Measurements from ENCODE around the gene OAT.
"Not testable (repeated sequence)": the region's sequence is repeated elsewhere in the genome, so short reads cannot be mapped to it uniquely, and the experiment has no call there.

The OAT gene

GRCh38 chr10:124375691-124376090 lies 43.0 kb downstream of the OAT start:
- no peak for DNase-seq

- no peak for DNase-seq
Observed at GRCh38 chr10:124375353-124375614, 43.4 kb downstream of the OAT start.

- DNase-seq: no peak
Observed at GRCh38 chr10:124374535-124375352, 44.0 kb downstream of the OAT start.

GRCh38 chr10:124372899-124373298 lies 45.8 kb downstream of the OAT start:
- DNase-seq: no peak

GRCh38 chr10:124370426-124370825 lies 48.3 kb downstream of the OAT start:
- no peak for DNase-seq

- no peak for DNase-seq
Observed at GRCh38 chr10:124369986-124370385, 48.7 kb downstream of the OAT start.

- DNase-seq: not testable (repeated sequence)
Observed at GRCh38 chr10:124369533-124369932, 49.2 kb downstream of the OAT start.

GRCh38 chr10:124369066-124369465 lies 49.7 kb downstream of the OAT start:
- DNase-seq: no peak

- no peak for DNase-seq
Observed at GRCh38 chr10:124367936-124368335, 50.8 kb downstream of the OAT start.

GRCh38 chr10:124367414-124367813 lies 51.3 kb downstream of the OAT start:
- DNase-seq: no peak

GRCh38 chr10:124366825-124367224 lies 51.9 kb downstream of the OAT start:
- no peak for DNase-seq

- no peak for DNase-seq
Observed at GRCh38 chr10:124366343-124366742, 52.4 kb downstream of the OAT start.

- no peak for DNase-seq
Observed at GRCh38 chr10:124364674-124365073, 54.0 kb downstream of the OAT start.

- no peak for DNase-seq
Observed at GRCh38 chr10:124362568-124362967, 56.2 kb downstream of the OAT start.

- DNase-seq: no peak
Observed at GRCh38 chr10:124359336-124359832, 59.3 kb downstream of the OAT start.

- DNase-seq: no peak
Observed at GRCh38 chr10:124357561-124357885, 61.2 kb downstream of the OAT start.

- no peak for DNase-seq
Observed at GRCh38 chr10:124356701-124357560, 61.8 kb downstream of the OAT start.

- no peak for DNase-seq
Observed at GRCh38 chr10:124354411-124355382, 64.0 kb downstream of the OAT start.

- no peak for DNase-seq
Observed at GRCh38 chr10:124353896-124354295, 64.8 kb downstream of the OAT start.

- no peak for DNase-seq
Observed at GRCh38 chr10:124353091-124353815, 65.5 kb downstream of the OAT start.

- no peak for DNase-seq
Observed at GRCh38 chr10:124351481-124352220, 67.1 kb downstream of the OAT start.

GRCh38 chr10:124350806-124351205 lies 67.9 kb downstream of the OAT start:
- no peak for DNase-seq
